HG03159 (cell line): ENCODE results near the gene IQCK.
A peak's percentile ranks its signal among the peaks of the same experiment; 100 is the strongest.

Source experiments
- ATAC-seq: cut with Tn5 transposase; IDR thresholded peaks from one replicate; pipeline ENCODE4 v1.9.1; 2021; ENCODE audit warnings: mild to moderate bottlenecking, moderate library complexity; ENCODE audit not compliant: unreplicated experiment

IQCK gene

GRCh38 chr16:19907161-19907992, 189.3 kb downstream of the IQCK start:
- ATAC-seq = peak; percentile 91
